MM.1S (cell line): Measurements from ENCODE around the gene EID2B.

Experiments
- EZH2phosphoT487 ChIP-seq: fragments of 300-600 bp; sonication (generic); IDR thresholded peaks from 2 replicates; pipeline ENCODE4 v1.6.1; 2018; ENCODE audit warnings: antibody characterized with exemption, low read length
- TF ChIP-seq, protein P1 (sequence below): fragments of 300-600 bp; sonication (generic); IDR thresholded peaks from 2 replicates; pipeline ENCODE4 v1.5.1; 2016; ENCODE audit warnings: antibody characterized with exemption, low read length, mixed read lengths

DNA sequence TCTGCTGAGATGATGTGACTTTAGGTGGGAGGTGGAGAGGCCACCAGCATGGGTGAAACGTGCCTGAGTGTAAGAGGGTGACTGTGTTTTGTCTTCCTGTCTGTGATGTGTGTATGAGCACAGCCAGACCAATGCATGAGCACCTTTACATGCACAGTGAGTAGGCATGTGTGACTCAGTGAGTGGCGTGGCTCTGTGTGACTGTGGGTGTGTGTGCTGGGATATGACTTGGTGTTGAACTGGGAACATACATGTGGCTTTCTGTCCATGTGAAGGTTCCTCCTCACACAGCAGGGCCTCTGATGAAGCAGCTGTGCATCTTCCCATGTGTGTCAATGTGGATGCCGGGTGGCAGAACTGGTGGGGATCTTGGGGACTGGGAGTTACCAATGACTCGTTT lies 49.8 kb upstream of the EID2B start:
- TF ChIP-seq, protein P1, sequence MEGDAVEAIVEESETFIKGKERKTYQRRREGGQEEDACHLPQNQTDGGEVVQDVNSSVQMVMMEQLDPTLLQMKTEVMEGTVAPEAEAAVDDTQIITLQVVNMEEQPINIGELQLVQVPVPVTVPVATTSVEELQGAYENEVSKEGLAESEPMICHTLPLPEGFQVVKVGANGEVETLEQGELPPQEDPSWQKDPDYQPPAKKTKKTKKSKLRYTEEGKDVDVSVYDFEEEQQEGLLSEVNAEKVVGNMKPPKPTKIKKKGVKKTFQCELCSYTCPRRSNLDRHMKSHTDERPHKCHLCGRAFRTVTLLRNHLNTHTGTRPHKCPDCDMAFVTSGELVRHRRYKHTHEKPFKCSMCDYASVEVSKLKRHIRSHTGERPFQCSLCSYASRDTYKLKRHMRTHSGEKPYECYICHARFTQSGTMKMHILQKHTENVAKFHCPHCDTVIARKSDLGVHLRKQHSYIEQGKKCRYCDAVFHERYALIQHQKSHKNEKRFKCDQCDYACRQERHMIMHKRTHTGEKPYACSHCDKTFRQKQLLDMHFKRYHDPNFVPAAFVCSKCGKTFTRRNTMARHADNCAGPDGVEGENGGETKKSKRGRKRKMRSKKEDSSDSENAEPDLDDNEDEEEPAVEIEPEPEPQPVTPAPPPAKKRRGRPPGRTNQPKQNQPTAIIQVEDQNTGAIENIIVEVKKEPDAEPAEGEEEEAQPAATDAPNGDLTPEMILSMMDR: no peak
- no peak for TF ChIP-seq EZH2phosphoT487
